Measurements from ENCODE around the gene OR52E8.

The OR52E8 gene

GRCh38 chr11:5857590-5857989 lies at the start of gene OR52E8:
Gene OR52E8, minus strand, starts transcription at chr11:5857690. Its CDS starts 0 bp downstream, at chr11:5857690.
- Histone ChIP-seq H2AFZ (ENCODE audit: low read length) (no peak within 1 kb of the TSS), H3K4me1 (ENCODE audit: insufficient read depth, low read length, poor library complexity, severe bottlenecking) (no peaks in the 10 kb centered on the region), H3K9me2 (replicated peaks; ENCODE audit: low read depth, low read length) (no peaks in the 10 kb centered on the region), H3K9ac (ENCODE audit: low read depth, low read length, poor library complexity, severe bottlenecking) (no peak within 1 kb of the TSS), H3F3A (ENCODE audit: low read depth) (no peaks in the 10 kb centered on the region), H3K27me3 (ENCODE audit: insufficient read depth, low read length, poor library complexity, severe bottlenecking) (no peaks in the 10 kb centered on the region), H3K9me3 (ENCODE audit: insufficient read depth, low read depth, low read length) (0 out of 2 replicates have a peak, but pooled peaks cover 3% of the 10 kb centered on the region), H3K4me2 (ENCODE audit: low read depth, low read length, poor library complexity, severe bottlenecking) (no peak within 1 kb of the TSS), H4K20me1 (ENCODE audit: insufficient read depth, low read length, poor library complexity, severe bottlenecking) (no peaks in the 10 kb centered on the region), H3K36me3 (ENCODE audit: insufficient read depth, low read length) (no peaks in the 10 kb centered on the region), H3K79me2 (ENCODE audit: insufficient read depth, low read length) (no peaks in the 10 kb centered on the region), H3K4me3 (ENCODE audit: low read length, poor library complexity, severe bottlenecking) (no peak within 1 kb of the TSS)
- no peak for TF ChIP-seq EZH2phosphoT487 (IDR thresholded peaks at IDR 0.05; ENCODE audit: borderline replicate concordance)
- no peak for TF ChIP-seq CTCF (conservative IDR thresholded peaks at IDR 0.05; ENCODE audit: low read length)

- Histone ChIP-seq H3K27me3 (ENCODE audit: insufficient read depth, low read length, poor library complexity, severe bottlenecking) (no peaks in the 10 kb centered on the region), H3K4me1 (ENCODE audit: insufficient read depth, low read length, poor library complexity, severe bottlenecking) (no peaks in the 10 kb centered on the region)
These were observed 42.0 kb upstream of the OR52E8 start for GRCh38 chr11:5899534-5899933.

GRCh38 chr11:5892908-5893307 lies 35.4 kb upstream of the OR52E8 start, which contains the start of gene OR52E5:
Gene OR52E5, plus strand, starts transcription at chr11:5893208. Its CDS starts 7,569 bp downstream, at chr11:5900777.
- H3K79me2 ChIP-seq (ENCODE audit: insufficient read depth, low read length), result no peaks in the 10 kb centered on the region
- H4K20me1 ChIP-seq (ENCODE audit: insufficient read depth, low read length, poor library complexity, severe bottlenecking), result no peaks in the 10 kb centered on the region
- no peaks in the 10 kb centered on the region for H3K9me2 ChIP-seq (replicated peaks; ENCODE audit: low read depth, low read length)
- H3K9me3 ChIP-seq (ENCODE audit: insufficient read depth, low read depth, low read length), result no peaks in the 10 kb centered on the region
- no peaks in the 10 kb centered on the region for H3F3A ChIP-seq (ENCODE audit: low read depth)
- H3K9ac ChIP-seq (ENCODE audit: low read depth, low read length, poor library complexity, severe bottlenecking), result no peak within 1 kb of the TSS
- H3K4me2 ChIP-seq (ENCODE audit: low read depth, low read length, poor library complexity, severe bottlenecking), result no peak within 1 kb of the TSS
- no peaks in the 10 kb centered on the region for H3K36me3 ChIP-seq (ENCODE audit: insufficient read depth, low read length)
- no peak within 1 kb of the TSS for H2AFZ ChIP-seq (ENCODE audit: low read length)
- TF ChIP-seq EZH2phosphoT487 (IDR thresholded peaks at IDR 0.05; ENCODE audit: borderline replicate concordance) (no peak), CTCF (conservative IDR thresholded peaks at IDR 0.05; ENCODE audit: low read length) (no peak)
- no peak within 1 kb of the TSS for H3K4me3 ChIP-seq (ENCODE audit: low read length, poor library complexity, severe bottlenecking)
- no peaks in the 10 kb centered on the region for H3K4me1 ChIP-seq (ENCODE audit: insufficient read depth, low read length, poor library complexity, severe bottlenecking)
- no peaks in the 10 kb centered on the region for H3K27me3 ChIP-seq (ENCODE audit: insufficient read depth, low read length, poor library complexity, severe bottlenecking)

More at GRCh38 chr11:5899534-5899933, 42.0 kb upstream of the OR52E8 start:
- no peak overlapping the region for H2AFZ ChIP-seq (ENCODE audit: low read length)
- H3K9ac ChIP-seq (ENCODE audit: low read depth, low read length, poor library complexity, severe bottlenecking), result no peak overlapping the region
- H3K9me2 ChIP-seq (replicated peaks; ENCODE audit: low read depth, low read length), result no peaks in the 10 kb centered on the region
- no peaks in the 10 kb centered on the region for H3F3A ChIP-seq (ENCODE audit: low read depth)
- H4K20me1 ChIP-seq (ENCODE audit: insufficient read depth, low read length, poor library complexity, severe bottlenecking), result no peaks in the 10 kb centered on the region
- no peaks in the 10 kb centered on the region for H3K79me2 ChIP-seq (ENCODE audit: insufficient read depth, low read length)
- H3K4me3 ChIP-seq (ENCODE audit: low read length, poor library complexity, severe bottlenecking), result no peak overlapping the region
- TF ChIP-seq EZH2phosphoT487 (IDR thresholded peaks at IDR 0.05; ENCODE audit: borderline replicate concordance), result no peak
- TF ChIP-seq CTCF (conservative IDR thresholded peaks at IDR 0.05; ENCODE audit: low read length), result no peak
- H3K36me3 ChIP-seq (ENCODE audit: insufficient read depth, low read length), result no peaks in the 10 kb centered on the region
- no peaks in the 10 kb centered on the region for H3K9me3 ChIP-seq (ENCODE audit: insufficient read depth, low read depth, low read length)
- no peak overlapping the region for H3K4me2 ChIP-seq (ENCODE audit: low read depth, low read length, poor library complexity, severe bottlenecking)

Data from Loucy (cell line).